ENCODE results near the gene PDE6A. TPM values are rescaled to one million over a fixed set of nuclear protein-coding genes. Genes with fewer than 3 reads are reported as not detected.

The PDE6A gene
- total and polyA plus RNA-seq, 9 of the 15 experiments (the other 6 are each of a cell fraction or from before 2014, with no cell fraction given): 0.01 to 0.04 (median 0.01) TPM; not detected in 6

DNA sequence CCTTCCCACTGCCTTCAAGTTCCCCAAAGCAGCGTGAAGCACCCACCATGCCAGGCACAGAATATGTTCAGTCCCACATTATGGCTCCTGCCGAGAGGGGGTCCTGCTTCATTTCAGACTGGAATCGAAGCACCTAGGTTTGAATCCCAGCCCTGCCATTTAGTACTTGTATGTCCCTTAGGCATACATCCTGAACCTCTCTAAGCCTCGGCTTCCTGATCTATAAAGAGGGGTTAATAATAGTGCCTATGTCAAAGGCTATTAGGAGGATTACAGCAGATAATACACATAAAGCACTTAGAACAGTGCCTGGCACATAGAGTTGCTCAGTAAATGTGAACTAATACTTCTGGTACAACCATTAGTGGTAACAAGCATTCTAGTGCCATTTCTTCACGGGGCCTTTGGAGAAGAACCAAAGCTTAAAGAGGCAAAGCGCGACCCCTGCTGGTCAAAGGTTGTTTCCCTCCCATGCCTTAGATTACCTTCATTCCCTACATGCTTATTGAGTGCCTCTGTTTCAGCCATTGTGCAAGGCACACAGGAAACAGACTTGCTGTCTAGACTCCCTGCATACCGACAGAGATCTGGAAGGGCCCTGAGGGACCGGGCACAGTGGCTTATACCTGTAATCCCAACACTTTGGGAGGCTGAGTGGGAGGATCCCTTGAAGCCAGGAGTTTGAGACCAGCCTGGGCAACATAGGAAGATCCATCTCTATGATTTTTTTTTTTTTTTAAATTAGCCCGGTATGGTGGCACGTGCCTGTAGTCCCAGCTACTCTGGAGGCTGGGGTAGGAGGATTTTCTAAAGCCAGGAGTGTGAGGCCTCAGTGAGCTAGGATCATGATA is 116.2 kb downstream of the PDE6A start:
- no peaks in the 10 kb centered on the region for H4K20me1 ChIP-seq (replicated peaks; ENCODE audit: control insufficient read depth, insufficient read depth, low read length)
- POLR2A ChIA-PET: interaction anchor here (1.0 to 2.1 kb wide), 5 partner anchors 26 to 193 kb away, joined by 3 to 9 read pairs (median 5); no protein-coding TSS in a partner anchor
- WGBS (ENCODE audit: insufficient coverage, low coverage, missing lambda C conversion rate): 32% methylated on average over 11 of the region's 11 CpGs
- peak; percentile 73 to 89 (median 78) for DNase-seq (ENCODE audit: extremely low read depth in 1 of 4, low spot score in 3 of 4)
- peaks cover 14% of the 10 kb centered on the region; the same call in 2 of the 3 replicates for H3K79me2 ChIP-seq (ENCODE audit: control insufficient read depth, insufficient read depth, low read length)
- no peaks in the 10 kb centered on the region for H3K27me3 ChIP-seq (ENCODE audit: control insufficient read depth in 2 of 2, insufficient read depth in 2 of 2, low read length in 2 of 2)
- no peak overlapping the region for H3K4me3 ChIP-seq
- in situ Hi-C loops (cut with MboI): loop anchor here (5.0 kb wide), 1 partner anchor 191 kb away; no protein-coding TSS in a partner anchor
- BruUV-seq (replicated peaks): no TSS peak
- no peaks in the 10 kb centered on the region for H3K9me3 ChIP-seq (replicated peaks; ENCODE audit: control insufficient read depth, insufficient read depth, low read depth, low read length)
- no peak overlapping the region for H3K27ac ChIP-seq (ENCODE audit: extremely low read depth, low read depth, low read length)
- CTCF ChIA-PET (ENCODE audit: low intra/inter-chr PET ratio): interaction anchor here (0.9 to 7.8 kb wide), 6 partner anchors 9 to 461 kb away, joined by 3 to 108 read pairs (median 6); no protein-coding TSS in a partner anchor
- H2AFZ ChIP-seq (ENCODE audit: low read depth, low read length): no peak overlapping the region
- peaks cover 92% of the 10 kb centered on the region; the same call in 2 of the 3 replicates for H3K36me3 ChIP-seq (ENCODE audit: control insufficient read depth, insufficient read depth, low read length)
- no peaks in the 10 kb centered on the region for H3K9me1 ChIP-seq (ENCODE audit: control insufficient read depth, insufficient read depth, low read length)
- peak; percentile 97 for ATAC-seq
- H3K4me2 ChIP-seq (ENCODE audit: insufficient read depth, low read length): no peak overlapping the region
- no peaks in the 10 kb centered on the region; a peak in 1 of 5 replicates for H3K4me1 ChIP-seq (replicated peaks in 1 of 2; ENCODE audit: control insufficient read depth in 2 of 2, insufficient read depth in 2 of 2, low read length in 2 of 2)
- peak; percentile 97 for FAIRE-seq
- no peak overlapping the region for H3K9ac ChIP-seq (ENCODE audit: insufficient read depth in 1 of 2, low read depth in 2 of 2, low read length in 2 of 2)
- intact Hi-C loops (cut with micrococcal nuclease): loop anchor here (1.0 to 5.0 kb wide), 4 partner anchors 46 to 191 kb away; no protein-coding TSS in a partner anchor
- TF ChIP-seq CC2D1A (IDR thresholded peaks at IDR 0.05) (peak; percentile 78; the same call in 1 of the 2 replicates), STAG1 (CRISPR knock-in tag; IDR thresholded peaks at IDR 0.05; ENCODE audit: borderline replicate concordance) (peak; percentile 91), POLR2H (tag; IDR thresholded peaks at IDR 0.05; ENCODE audit: low read depth) (no peak), MAZ (CRISPR knock-in tag; conservative IDR thresholded peaks at IDR 0.05 in 1 of 2, IDR thresholded peaks at IDR 0.05 in 1 of 2) (peak in 1 of 2 experiments; percentile 43; a peak in 1 of 4 replicates), SMC3 (conservative IDR thresholded peaks at IDR 0.05; ENCODE audit: insufficient read depth, low read depth, low read length) (peak; percentile 87), YY1 (IDR thresholded peaks at IDR 0.05; ENCODE audit: borderline replicate concordance in 1 of 3, control insufficient read depth in 1 of 3, extremely low read depth in 1 of 3, insufficient read depth in 3 of 3, insufficient read length in 1 of 3, insufficient replicate concordance in 2 of 3, low read depth in 1 of 3, low read length in 2 of 3) (peak in 1 of 3 experiments; percentile 28), ZNF707 (CRISPR knock-in tag; conservative IDR thresholded peaks at IDR 0.05) (no peak), ETV1 (tag; conservative IDR thresholded peaks at IDR 0.05; ENCODE audit: low read depth) (peak; percentile 39; the same call in 1 of the 2 replicates), FOXJ3 (CRISPR knock-in tag; IDR thresholded peaks at IDR 0.05) (no peak), SP1 (CRISPR knock-in tag; IDR thresholded peaks at IDR 0.05) (peak; percentile 40; the same call in 1 of the 2 replicates), LCOR (CRISPR knock-in tag; IDR thresholded peaks at IDR 0.05) (0 out of 2 replicates have a peak, but pooled peaks have one; percentile 33)
- TF ChIP-seq, protein P1, sequence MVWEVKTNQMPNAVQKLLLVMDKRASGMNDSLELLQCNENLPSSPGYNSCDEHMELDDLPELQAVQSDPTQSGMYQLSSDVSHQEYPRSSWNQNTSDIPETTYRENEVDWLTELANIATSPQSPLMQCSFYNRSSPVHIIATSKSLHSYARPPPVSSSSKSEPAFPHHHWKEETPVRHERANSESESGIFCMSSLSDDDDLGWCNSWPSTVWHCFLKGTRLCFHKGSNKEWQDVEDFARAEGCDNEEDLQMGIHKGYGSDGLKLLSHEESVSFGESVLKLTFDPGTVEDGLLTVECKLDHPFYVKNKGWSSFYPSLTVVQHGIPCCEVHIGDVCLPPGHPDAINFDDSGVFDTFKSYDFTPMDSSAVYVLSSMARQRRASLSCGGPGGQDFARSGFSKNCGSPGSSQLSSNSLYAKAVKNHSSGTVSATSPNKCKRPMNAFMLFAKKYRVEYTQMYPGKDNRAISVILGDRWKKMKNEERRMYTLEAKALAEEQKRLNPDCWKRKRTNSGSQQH (CRISPR knock-in tag; IDR thresholded peaks at IDR 0.05): no peak
- TF ChIP-seq, protein P2, sequence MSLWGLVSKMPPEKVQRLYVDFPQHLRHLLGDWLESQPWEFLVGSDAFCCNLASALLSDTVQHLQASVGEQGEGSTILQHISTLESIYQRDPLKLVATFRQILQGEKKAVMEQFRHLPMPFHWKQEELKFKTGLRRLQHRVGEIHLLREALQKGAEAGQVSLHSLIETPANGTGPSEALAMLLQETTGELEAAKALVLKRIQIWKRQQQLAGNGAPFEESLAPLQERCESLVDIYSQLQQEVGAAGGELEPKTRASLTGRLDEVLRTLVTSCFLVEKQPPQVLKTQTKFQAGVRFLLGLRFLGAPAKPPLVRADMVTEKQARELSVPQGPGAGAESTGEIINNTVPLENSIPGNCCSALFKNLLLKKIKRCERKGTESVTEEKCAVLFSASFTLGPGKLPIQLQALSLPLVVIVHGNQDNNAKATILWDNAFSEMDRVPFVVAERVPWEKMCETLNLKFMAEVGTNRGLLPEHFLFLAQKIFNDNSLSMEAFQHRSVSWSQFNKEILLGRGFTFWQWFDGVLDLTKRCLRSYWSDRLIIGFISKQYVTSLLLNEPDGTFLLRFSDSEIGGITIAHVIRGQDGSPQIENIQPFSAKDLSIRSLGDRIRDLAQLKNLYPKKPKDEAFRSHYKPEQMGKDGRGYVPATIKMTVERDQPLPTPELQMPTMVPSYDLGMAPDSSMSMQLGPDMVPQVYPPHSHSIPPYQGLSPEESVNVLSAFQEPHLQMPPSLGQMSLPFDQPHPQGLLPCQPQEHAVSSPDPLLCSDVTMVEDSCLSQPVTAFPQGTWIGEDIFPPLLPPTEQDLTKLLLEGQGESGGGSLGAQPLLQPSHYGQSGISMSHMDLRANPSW (CRISPR knock-in tag; IDR thresholded peaks at IDR 0.05): peak; percentile 36; the same call in 1 of the 2 replicates
